ENCODE results near the gene GSK3B. TPM values are rescaled to one million over a fixed set of nuclear protein-coding genes. Genes with fewer than 3 reads are reported as not detected.

GSK3B gene
- total and polyA plus RNA-seq, 2 donors (not counting 1 experiment from before 2014, with no cell fraction given) = 12.3 to 33.3 TPM

GRCh38 chr3:119977353-119977752, 116.9 kb downstream of the GSK3B start:
- ATAC-seq (ENCODE audit: low read depth) = no peak
- no peak overlapping the region for H3K4me3 Mint-ChIP-seq
- no peak overlapping the region for H3K9ac ChIP-seq (ENCODE audit: low read length)
- no peak for TF ChIP-seq CTCF (IDR thresholded peaks at IDR 0.05)
- no peak for TF ChIP-seq EZH2 (IDR thresholded peaks at IDR 0.05; ENCODE audit: borderline replicate concordance, insufficient read depth, low read depth, low read length, poor library complexity, severe bottlenecking)
- H3K27ac ChIP-seq (ENCODE audit: low read length in 2 of 2) = no peak overlapping the region
- no peak for DNase-seq
- H3K79me2 ChIP-seq (ENCODE audit: control insufficient read depth, insufficient read depth, low read length) = peaks cover 72% of the 10 kb centered on the region
- intact Hi-C loops (cut with micrococcal nuclease) = no loop called here
- POLR2A ChIA-PET = no interaction called here
- no peaks in the 10 kb centered on the region for H3K27me3 ChIP-seq (replicated peaks in 1 of 4; ENCODE audit: control extremely low read depth in 1 of 4, control insufficient read depth in 3 of 4, insufficient read depth in 4 of 4, low read length in 3 of 4)
- no peak overlapping the region for H3K4me2 ChIP-seq (replicated peaks; ENCODE audit: low read depth, low read length, poor library complexity, severe bottlenecking)
- H3K4me1 ChIP-seq (ENCODE audit: control insufficient read depth in 2 of 2, insufficient read depth in 2 of 2, low read length in 2 of 2) = no peaks in the 10 kb centered on the region
- no peaks in the 10 kb centered on the region for H3K27me3 Mint-ChIP-seq
- no peaks in the 10 kb centered on the region for H3K9me3 Mint-ChIP-seq (ENCODE audit: insufficient read depth)
- H3K27ac Mint-ChIP-seq = no peak overlapping the region
- peaks cover 7% of the 10 kb centered on the region for H3K4me1 Mint-ChIP-seq
- CTCF ChIA-PET = interaction anchor here (0.5 kb wide), 1 partner anchor 154 kb away, joined by 3 read pairs; no protein-coding TSS in a partner anchor
- H2AFZ ChIP-seq (ENCODE audit: insufficient read depth, low read depth, low read length, poor library complexity, severe bottlenecking) = no peak overlapping the region
- H3K4me3 ChIP-seq (ENCODE audit: control extremely low read depth in 1 of 5, extremely low read depth in 1 of 5, insufficient read depth in 1 of 5, low read depth in 2 of 5, low read length in 4 of 5) = no peak overlapping the region
- peaks cover 25% of the 10 kb centered on the region for H4K20me1 ChIP-seq (ENCODE audit: control insufficient read depth, insufficient read depth, low read length, poor library complexity, severe bottlenecking)
- peaks cover 0 to 3% (median 2%) of the 10 kb centered on the region in 3 donors for H3K9me3 ChIP-seq (ENCODE audit: control extremely low read depth in 1 of 3, control insufficient read depth in 2 of 3, insufficient read depth in 1 of 3, low read length in 2 of 3)
- H3K36me3 ChIP-seq (replicated peaks in 1 of 2; ENCODE audit: control extremely low read depth in 1 of 2, control insufficient read depth in 1 of 2, extremely low read depth in 1 of 2, insufficient read depth in 2 of 2, low read length in 1 of 2) = peaks cover 4 to 9% of the 10 kb centered on the region in 2 experiments
- WGBS (ENCODE audit: insufficient coverage) = no CpG with 5 or more reads among the region's 1 CpG

GRCh38 chr3:119976214-119976613, 118.0 kb downstream of the GSK3B start:
- Histone ChIP-seq H3K4me1 (ENCODE audit: control insufficient read depth in 2 of 2, insufficient read depth in 2 of 2, low read length in 2 of 2) (no peaks in the 10 kb centered on the region), H3K9me3 (ENCODE audit: control extremely low read depth in 1 of 3, control insufficient read depth in 2 of 3, insufficient read depth in 1 of 3, low read length in 2 of 3) (peaks cover 0 to 5% (median 2%) of the 10 kb centered on the region in 3 donors), H3K9ac (ENCODE audit: low read length) (no peak overlapping the region), H3K27ac (ENCODE audit: low read length in 2 of 2) (no peak overlapping the region), H3K79me2 (ENCODE audit: control insufficient read depth, insufficient read depth, low read length) (peaks cover 67% of the 10 kb centered on the region), H4K20me1 (ENCODE audit: control insufficient read depth, insufficient read depth, low read length, poor library complexity, severe bottlenecking) (peaks cover 17% of the 10 kb centered on the region), H2AFZ (ENCODE audit: insufficient read depth, low read depth, low read length, poor library complexity, severe bottlenecking) (no peak overlapping the region), H3K4me3 (ENCODE audit: control extremely low read depth in 1 of 5, extremely low read depth in 1 of 5, insufficient read depth in 1 of 5, low read depth in 2 of 5, low read length in 4 of 5) (no peak overlapping the region), H3K36me3 (replicated peaks in 1 of 2; ENCODE audit: control extremely low read depth in 1 of 2, control insufficient read depth in 1 of 2, extremely low read depth in 1 of 2, insufficient read depth in 2 of 2, low read length in 1 of 2) (peaks cover 4 to 6% of the 10 kb centered on the region in 2 experiments), H3K27me3 (replicated peaks in 1 of 4; ENCODE audit: control extremely low read depth in 1 of 4, control insufficient read depth in 3 of 4, insufficient read depth in 4 of 4, low read length in 3 of 4) (no peaks in the 10 kb centered on the region), H3K4me2 (replicated peaks; ENCODE audit: low read depth, low read length, poor library complexity, severe bottlenecking) (no peak overlapping the region)
- Mint-ChIP-seq H3K9me3 (ENCODE audit: insufficient read depth) (no peaks in the 10 kb centered on the region), H3K4me3 (no peak overlapping the region), H3K27me3 (no peaks in the 10 kb centered on the region), H3K27ac (no peak overlapping the region), H3K4me1 (peaks cover 7% of the 10 kb centered on the region)
- no peak for DNase-seq
- no peak for ATAC-seq (ENCODE audit: low read depth)
- POLR2A ChIA-PET = interaction anchor here (0.5 kb wide), 1 partner anchor 1571 kb away, joined by 3 read pairs; no protein-coding TSS in a partner anchor
- intact Hi-C loops (cut with micrococcal nuclease) = no loop called here
- no CpG with 5 or more reads among the region's 1 CpG for WGBS (ENCODE audit: insufficient coverage)
- CTCF ChIA-PET = no interaction called here
- TF ChIP-seq CTCF (IDR thresholded peaks at IDR 0.05) = no peak
- no peak for TF ChIP-seq EZH2 (IDR thresholded peaks at IDR 0.05; ENCODE audit: borderline replicate concordance, insufficient read depth, low read depth, low read length, poor library complexity, severe bottlenecking)

All from B cell (primary cell).